NOMO-1 treated with dmso at 0.1 percent for 144 hours (cell line): Measurements from ENCODE around the gene ZMYND11.
"Not testable (repeated sequence)": the region's sequence is repeated elsewhere in the genome, so short reads cannot be mapped to it uniquely, and the experiment has no call there.

Source experiments
- DNase-seq: peaks from one replicate; lab custom pipeline; 2025; ENCODE audit not compliant: unreplicated experiment; lab: John Stamatoyannopoulos, UW

Gene ZMYND11

DNA sequence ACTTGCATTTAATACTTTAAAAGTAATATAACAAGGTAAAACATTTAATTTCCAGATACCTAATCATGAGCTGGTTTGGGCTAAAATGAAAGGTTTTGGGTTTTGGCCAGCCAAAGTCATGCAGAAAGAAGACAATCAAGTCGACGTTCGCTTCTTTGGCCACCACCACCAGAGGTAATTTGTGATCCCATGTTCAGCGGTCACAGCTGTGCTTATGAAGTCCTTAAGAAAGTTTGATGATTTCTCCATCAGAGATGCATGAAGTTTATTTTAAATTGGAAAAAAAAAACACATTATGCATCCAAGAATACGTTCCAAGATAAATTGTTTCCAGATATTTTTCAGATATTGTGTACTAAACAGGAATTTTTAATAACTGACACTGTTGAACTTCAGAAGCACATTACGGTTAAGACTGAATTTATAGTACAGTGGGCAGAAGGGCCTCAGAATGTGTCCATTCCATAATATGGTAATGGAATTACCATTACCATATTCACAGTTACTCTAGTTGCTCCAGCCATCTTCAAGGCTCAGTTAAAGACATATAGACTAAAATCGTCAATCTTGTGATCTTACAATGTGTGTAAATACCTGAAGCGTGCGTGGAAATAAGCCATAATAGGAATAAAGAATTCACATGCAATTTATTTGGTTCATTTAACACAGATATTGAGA, 106.8 kb downstream of the ZMYND11 start:
- DNase-seq = no peak

DNA sequence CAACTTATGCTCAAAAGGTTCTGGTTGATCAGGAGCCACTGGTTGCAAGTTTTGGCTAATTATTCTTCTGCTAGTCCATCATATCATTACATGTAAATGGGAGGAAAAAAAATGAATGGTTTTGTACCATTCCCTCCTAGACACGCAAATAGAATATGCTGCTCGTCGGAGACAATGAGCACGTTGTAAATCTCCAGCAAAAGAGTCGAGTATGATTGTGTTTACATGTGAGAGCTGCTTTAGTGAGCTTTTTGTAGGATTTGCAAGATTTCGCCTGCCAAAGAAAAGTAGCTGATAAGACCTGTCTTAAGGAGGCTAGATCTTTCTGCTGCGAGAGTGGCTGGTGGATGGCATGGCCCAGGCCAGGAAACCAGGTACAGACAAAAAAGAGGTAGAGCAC, 109.0 kb downstream of the ZMYND11 start:
- no peak for DNase-seq

DNA sequence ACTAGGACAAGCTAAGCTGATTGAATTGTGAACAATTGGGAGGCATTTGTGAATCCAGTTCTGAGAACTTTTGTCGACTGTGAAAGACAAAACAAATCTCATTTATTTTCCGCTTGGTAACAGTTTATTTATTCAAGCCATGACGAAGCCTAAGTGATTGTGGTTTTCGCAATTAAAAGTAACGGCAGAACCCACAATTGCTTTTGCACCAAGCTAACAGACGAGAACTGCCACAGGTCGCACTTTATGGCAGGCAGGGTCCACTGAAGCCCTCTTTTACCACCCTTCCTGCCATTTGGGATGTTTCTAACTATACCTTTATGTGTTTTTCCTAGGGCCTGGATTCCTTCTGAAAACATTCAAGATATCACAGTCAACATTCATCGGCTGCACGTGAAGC, 111.2 kb downstream of the ZMYND11 start:
- DNase-seq = no peak

DNA sequence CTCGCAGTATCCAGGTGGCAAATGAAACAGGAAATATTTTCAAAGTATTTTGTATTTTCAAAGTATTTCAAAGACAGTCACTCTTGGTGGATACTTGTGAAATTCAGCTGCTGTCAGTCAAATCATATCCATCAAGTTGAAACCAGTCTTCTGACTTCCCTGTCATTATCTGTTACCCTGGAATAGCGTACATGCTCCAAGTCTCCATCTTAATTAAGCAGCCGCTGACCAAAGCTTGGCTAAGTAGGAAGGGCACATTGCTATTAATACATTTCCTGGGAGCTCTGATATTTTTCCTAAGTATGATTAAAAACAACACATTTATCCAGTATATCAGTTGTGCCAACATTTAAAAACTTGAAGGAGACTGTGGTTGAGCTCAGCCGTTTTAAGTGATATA, 112.2 kb downstream of the ZMYND11 start:
- DNase-seq = no peak

DNA sequence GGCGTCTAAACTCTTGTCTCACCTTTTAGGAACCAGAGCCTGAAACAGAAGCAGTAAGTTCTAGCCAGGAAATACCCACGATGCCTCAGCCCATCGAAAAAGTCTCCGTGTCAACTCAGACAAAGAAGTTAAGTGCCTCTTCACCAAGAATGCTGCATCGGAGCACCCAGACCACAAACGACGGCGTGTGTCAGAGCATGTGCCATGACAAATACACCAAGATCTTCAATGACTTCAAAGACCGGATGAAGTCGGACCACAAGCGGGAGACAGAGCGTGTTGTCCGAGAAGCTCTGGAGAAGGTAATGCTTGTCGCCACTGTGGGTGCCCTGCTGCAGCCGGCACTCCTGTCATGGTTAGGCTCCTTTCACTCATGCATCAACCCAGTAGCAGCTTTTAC, 113.1 kb downstream of the ZMYND11 start:
- no peak for DNase-seq

DNA sequence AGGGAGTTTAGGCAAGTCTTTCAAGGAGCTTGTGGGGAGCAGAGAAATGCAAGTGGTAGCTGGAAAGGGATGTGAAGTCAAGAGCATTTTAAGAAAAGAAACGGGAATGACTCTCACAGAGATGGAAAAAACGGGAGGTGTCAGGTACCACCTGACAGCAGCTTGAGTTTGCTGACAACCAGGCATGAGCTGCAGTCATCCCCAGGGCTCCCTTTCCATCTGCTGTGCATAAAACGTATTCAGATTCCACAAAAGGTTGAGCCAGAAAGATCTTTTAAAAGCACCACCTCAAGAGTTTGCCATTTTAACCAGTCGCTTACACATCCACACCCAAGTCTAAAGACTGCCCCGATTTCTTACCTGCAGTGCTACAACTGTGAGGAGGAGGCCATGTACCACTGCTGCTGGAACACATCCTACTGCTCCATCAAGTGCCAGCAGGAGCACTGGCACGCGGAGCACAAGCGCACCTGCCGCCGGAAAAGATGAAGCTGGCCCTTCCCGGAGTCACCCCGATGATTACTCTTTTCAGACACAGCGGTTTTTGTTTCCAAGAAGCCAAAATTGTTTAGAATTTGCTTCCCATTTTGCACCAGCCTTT, 116.8 kb downstream of the ZMYND11 start:
- DNase-seq = no peak

DNA sequence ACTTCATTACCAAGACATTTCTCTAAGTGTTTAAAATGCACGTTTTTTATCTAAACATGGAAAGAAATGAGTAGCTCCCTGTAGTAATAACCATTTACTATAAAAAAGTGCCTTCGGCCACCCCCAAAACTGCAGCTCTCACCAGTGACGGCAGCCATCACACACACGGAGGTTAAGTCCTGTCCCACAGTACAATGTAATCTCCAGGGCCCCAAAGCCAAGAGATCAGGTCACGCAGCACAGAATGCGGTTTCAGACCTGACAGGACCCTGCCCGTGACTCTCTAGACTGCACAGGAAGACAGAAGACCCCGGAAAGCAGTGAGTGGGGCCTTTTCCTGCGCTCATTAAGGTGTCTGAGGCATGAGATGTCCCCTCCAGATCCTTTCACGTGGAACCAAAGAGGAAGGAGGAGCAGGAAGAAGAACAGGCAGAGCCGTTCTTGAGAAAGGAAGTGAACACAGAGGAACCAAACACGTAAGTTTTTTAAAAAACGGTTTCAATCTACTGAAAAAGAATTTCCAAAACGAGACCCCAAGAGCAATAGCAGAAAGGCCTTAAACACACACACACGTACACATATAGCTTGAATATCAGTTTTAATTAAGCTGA, 125.7 kb downstream of the ZMYND11 start:
- DNase-seq = no peak

DNA sequence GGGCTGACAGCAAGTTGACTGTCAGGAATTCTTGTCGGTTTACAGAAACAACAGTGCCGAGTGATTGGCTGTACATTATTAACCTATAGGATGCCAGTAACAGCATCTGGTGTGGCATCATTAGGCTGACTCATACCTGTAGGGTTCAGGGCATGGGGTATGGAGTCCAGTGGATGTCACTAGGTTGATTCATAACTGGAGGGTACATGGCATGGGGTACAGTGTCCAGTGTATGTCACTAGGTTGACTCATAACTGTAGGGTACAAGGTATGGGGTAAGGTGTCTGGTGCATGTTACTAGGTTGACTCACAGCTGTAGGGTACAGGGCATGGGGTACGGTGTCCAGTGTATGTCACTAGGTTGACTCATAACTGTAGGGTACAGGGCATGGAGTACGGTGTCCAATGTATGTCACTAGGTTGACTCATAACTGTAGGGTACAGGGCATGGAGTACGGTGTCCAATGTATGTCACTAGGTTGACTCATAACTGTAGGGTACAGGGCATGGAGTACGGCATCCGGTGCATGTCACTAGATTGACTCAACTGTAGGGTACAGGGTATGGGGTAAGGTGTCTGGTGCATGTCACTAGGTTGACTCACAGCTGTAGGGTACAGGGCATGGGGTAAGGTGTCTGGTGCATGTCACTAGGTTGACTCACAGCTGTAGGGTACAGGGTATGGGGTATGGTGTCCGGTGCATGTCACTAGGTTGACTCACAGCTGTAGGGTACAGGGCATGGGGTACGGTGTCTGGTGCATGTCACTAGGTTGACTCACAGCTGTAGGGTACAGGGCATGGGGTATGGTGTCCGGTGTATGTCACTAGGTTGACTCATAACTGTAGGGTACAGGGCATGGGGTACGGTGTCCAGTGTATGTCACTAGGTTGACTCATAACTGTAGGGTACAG, 129.2 kb downstream of the ZMYND11 start:
- DNase-seq = not testable (repeated sequence)

DNA sequence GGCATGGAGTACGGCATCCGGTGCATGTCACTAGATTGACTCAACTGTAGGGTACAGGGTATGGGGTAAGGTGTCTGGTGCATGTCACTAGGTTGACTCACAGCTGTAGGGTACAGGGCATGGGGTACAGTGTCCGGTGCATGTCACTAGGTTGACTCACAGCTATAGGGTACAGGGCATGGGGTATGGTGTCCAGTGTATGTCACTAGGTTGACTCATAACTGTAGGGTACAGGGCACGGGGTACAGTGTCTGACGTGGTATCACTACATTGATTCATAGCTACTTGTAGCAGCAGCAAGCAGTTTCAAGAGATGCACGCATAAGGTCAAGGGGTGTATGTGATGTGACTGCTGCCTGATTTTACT, 129.8 kb downstream of the ZMYND11 start:
- not testable (repeated sequence) for DNase-seq

DNA sequence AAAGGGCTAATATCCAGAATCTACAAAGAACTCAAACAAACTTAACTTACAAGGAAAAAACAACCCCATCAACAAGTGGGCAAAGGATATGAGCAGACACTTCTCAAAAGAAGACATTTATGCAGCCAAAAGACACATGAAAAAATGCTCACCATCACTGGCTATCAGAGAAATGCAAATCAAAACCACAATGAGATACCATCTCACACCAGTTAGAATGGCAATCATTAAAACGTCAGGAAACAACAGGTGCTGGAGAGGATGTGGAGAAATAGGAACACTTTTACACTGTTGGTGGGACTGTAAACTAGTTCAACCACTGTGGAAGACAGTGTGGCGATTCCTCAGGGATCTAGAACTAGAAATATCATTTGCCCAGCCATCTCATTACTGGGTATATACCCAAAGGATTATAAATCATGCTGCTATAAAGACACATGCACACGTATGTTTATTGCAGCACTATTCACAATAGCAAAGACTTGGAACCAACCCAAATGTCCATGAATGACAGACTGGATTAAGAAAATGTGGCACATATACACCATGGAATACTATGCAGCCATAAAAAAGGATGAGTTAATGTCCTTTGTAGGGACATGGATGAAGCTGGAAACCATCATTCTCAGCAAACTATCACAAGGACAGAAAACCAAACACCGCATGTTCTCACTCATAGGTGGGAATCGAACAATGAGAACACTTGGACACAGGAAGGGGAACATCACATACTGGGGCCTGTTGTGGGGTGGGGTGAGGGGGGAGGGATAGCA, 130.7 kb downstream of the ZMYND11 start:
- not testable (repeated sequence) for DNase-seq

DNA sequence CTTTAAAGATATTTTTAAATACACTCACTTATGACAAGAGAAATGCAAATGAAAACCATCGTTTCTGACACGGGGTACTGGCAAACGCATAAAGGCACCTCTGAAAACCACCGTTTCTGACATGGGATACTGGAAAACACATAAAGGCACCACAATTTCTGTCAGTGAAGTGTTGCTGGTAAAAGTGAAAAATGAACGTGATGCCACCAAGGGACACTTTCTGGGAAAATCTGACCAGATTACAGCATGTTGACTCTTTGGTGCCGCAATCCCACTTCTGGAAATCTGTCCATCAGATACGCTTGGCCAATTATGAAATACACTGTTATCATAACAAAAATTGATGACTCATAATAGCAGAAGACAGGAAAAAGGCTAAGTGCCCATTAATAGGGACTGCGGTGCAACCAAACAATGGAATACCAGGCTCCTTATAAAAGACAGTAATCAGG, 131.7 kb downstream of the ZMYND11 start:
- DNase-seq = no peak

DNA sequence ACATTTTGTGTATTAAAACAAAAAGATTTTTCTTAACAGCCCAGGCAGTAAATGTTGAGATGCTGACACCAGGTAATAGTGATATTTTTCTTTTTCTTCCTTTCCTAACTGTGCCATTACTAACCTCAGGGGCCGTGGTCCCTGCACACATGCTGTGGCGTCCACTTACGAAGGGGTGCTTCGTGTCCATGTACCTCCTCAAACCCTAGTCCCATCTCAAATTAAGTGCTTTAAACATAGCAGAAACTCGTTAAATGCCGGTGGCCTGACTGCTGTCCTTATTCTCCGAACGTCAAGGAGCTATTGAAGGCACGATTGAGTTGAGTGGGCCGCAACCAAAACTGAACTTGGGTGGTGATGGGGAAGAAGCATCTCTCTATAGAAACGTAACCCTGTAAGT, 132.4 kb downstream of the ZMYND11 start:
- no peak for DNase-seq

DNA sequence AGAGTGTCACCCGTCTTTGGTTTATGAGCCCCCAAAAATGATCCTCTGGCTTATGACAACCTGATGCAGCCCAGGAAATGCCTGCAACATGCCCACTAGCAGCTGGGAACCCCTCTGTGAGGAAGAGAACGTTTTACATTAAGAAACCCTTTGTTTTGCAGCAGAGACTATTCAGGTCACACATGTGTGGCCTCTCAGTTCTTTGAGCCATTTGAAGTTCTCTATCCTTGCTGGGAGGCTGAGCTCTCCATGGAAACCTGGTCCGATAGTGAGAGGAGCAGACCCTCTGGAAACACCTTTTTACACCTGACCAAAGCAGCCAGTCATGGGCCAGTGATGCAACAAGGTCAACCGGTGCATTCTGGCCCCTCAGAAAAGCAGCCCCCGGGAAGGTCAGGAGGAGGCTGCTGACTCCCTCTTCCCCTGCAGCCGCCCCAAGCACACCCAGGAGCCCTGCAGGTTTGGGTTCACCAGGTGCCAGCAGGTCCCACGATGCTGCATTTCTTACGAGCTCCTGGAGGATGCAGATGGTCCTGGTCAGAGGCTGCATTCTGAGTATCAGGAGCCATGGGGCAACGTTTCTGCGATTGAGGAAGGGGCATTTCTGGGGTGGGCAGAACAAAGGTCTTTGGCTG, 134.3 kb downstream of the ZMYND11 start:
- no peak for DNase-seq

DNA sequence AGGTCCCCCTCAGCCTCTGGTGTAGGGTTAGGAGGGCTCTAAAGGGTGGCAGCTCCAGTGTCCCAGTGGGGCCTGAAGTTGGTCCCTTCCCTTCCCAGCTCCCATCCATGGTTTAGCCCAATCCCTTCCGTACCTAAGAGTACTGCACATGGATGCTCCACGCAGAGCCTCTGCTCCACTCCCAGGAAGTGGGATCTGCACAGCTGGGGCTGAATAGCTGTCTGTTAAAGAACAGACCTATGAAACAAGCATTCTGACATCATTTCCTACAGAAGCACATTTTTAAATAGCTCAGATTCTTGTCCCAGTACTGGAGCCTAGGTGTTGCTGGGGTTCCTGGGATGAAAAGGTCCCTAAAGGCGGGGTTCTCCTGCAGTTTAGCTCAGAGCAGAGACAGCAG, 135.9 kb downstream of the ZMYND11 start:
- no peak for DNase-seq

DNA sequence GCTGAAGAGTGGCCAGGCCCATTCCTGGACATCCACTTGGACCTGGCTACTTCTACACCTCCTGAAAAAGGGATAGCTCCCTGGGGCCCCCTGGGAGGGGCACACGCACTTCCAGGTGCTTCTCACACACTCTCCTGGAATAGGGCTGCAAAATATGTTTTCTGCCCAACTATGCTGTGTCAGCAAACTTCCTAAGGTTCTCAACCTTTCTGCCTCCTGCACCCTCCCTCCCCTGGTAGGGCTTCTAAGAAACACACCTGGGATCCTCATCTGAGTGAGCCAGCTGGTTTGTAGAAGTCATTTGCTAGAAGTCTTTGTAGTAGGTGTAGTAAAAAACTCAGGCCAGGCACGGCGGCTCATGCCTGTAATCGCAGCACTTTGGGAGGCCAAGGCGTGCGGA, 136.5 kb downstream of the ZMYND11 start:
- no peak for DNase-seq

DNA sequence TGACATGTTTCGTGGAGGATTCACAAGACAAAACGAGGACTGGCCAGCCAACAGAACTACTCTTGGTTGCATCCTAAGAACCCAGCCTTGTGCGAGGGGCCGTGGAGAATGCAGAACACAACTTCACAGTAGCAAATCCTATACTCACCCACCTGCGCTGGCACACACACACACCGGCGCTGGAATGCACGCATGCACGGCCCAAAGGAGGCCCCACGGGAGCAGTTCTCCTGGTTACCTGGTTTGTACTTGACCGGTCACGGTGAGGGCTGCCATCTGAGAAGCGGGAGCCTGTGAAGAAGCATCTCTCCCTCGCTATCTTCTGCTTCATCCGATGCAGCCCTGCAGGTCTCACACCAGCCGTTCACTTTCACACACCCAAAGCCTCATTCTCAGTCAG, 137.8 kb downstream of the ZMYND11 start:
- DNase-seq = no peak

DNA sequence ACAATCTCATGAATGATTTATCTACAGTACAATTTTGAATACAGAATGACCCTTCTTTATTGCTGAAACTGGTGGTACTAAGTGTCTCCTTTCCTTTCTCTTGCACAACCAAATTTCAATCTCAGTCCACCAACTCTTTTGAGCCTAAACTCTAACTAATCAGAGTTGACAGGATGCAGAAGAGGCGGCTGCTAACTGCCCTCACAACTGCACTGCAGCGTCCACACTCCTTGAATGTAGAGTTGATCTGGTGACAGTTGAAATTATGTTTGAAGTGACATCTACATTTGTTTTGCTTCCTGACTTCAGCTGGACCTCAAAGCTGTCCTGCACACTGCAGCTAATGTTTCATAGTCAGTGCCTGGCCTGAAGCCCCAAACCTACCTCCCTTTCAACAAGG, 139.6 kb downstream of the ZMYND11 start:
- DNase-seq = no peak

DNA sequence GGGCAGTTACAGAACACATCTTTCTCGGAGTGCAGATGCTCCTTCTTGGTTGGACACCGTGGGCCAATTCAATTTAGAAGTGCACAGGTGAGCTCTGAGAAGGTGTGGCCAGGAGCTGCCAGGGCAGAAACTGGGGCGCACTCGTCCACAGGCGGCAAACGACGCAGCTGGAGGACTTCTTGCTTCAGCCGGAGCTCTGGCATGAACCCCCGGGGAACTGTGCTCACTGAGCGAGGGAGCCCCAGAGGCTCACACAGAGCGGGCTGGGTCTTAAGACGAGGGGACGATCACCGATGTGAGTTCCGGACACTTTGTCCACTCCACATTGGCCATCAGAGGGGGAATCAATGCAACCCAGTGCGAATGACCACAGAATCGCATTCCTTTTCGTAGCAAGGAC, 140.4 kb downstream of the ZMYND11 start:
- DNase-seq = no peak

DNA sequence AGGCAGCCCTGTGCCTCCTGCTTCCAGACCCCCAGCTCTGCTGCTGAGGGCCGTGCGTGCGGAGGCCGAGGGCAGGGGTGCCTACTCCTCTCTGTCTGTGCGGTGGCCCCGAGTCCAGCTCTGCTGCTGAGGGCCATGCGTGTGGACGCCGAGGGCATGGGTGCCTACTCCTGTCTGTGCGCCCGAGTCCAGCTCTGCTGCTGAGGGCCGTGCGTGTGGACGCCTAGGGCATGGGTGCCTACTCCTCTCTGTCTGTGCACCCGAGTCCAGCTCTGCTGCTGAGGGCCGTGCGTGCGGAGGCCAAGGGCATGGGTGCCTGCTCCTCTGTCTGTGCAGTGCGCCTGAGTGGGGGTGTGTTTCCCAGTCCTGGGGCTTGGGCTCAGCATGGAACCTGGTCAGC, 142.7 kb downstream of the ZMYND11 start:
- DNase-seq = no peak

DNA sequence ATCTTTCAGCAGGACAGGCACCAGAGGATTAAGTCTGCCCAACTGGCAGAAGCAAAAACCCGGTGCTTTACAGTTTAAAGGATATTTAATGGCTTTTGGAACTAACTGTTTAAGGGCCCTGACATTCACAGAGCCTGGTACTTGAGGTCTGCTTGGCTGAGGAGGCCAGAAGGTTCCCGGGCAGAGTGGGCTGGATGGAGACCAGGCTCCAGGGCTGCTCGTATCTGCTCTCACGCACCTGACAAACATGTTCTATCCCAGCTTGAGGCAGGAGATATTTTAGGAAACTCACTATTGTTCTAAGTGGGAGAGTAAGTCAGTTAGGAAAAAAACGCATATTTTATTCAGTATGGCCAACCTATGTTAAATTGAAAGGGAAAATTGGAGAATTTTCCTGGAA, 143.5 kb downstream of the ZMYND11 start:
- DNase-seq = no peak
